ENCODE measurements around the gene ADI1.
A peak's percentile ranks its signal among the peaks of the same experiment; 100 is the strongest.
"Not testable (repeated sequence)": the region's sequence is repeated elsewhere in the genome, so short reads cannot be mapped to it uniquely, and the experiment has no call there.

The ADI1 gene

DNA sequence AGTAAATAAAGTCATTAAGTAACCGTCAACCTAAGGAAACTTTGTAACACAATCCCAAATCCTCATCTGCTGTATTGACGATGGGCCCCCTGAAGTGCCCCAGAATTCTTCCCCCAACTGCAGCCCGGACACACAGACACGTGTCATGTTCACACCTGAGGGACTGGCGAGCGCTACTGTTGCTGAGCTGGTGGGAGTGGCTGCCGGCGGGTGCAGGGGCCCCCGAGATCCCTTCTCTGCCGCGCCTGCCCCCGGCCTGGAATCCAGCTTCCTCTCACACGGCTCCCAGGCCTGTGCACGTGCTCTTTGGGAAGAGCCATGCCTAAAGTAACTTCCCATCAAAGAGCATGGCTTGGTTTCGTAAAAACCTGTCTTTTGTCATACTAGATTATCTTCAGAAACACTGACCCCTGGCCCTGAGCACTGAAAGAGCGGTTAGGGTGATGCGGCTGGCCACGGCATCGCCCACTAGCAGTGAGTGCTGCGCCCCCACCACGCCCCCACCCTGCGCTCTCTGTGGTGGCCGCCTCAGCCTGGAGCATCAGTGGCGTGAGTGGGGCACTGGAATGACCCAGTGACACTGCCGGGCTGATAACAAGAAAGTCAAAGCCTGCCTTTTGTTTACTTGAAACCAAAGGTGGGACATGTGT, 56.0 kb downstream of the ADI1 start:
- DNase-seq (ENCODE audit: low read depth in 2 of 2), result no peak

- DNase-seq (ENCODE audit: low read depth in 2 of 2), result no peak
Measured at GRCh38 chr2:3462493-3463104, 56.7 kb downstream of the ADI1 start.

DNA sequence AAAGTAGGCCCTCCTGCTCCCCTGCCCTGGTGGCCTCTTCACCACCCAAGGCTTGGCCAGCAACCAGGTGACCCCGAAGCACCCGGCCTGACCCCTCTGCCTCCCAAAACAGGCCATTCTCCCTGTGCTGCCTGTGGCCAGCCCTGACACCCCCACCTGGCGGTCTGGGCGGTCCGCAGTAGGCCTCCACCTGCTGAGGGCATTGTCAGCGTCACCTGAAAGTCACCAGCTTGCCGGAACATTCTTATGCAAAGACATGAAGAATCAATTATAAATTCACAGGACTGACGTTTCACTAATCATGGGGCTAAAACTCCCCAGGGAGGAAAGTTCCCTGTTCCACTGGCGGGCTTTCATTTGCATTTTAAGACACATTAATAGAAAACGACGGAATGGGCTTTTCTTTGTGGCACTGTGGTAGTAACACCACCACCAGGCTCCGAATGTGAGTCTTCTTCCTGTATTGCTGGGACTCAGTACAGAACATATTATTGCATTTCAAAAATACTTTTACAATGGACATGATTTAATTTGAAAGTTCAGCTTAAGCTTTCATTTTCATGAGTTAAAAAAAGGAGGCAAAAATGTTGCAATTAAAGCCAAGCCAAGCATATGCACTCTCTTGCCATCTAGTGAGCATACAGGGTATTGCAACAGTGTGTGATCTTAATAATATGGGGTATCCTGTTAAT, 57.4 kb downstream of the ADI1 start:
- peak in 1 of 2 experiments; percentile 17 for DNase-seq (ENCODE audit: low read depth in 2 of 2)

DNA sequence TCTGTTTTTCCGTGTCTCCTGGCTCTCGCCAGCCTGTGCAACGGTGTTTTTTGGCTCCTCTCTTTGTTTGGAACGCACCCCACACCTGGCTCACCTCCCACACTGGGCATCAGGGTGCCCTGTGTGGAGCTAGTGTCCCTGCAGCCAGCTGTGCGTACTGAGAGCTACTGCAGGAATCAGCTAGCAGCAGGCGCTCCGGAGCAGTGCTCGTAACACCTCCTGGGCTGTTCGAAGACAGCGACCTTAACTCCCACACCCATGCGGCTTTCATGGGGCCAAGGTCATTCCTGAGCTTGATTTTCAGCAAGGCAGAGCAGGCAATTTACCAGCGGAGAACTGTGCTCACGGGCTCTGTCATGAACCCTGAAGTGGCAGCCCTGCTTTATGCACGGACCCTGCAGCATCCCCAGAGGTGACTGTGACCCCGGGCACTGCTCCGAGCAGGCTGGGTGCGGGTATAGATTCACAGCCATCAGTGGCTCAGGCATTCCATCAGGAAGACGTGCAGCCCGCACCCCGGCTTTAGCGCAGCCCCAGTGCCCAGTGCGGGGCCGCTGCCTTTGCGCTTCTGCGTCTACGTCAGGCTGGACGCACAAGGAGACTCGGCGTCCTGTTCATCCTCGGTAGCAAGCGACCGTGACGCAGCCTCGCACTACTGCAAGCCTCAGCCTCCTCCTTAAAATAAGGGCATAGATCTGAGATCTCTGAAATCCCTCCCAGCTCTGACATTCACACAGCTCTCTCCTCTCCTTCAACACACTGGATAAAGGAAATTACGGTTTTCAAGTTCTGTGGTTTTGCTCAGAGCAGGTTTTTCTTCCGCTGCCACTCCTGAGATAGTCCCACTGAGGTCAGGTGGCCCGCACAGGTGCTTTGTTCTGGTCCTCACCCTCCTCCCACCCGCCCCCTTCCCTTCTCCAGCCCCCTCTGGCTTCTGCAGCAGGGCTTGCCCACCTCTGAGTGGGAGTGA, 58.2 kb downstream of the ADI1 start:
- DNase-seq (ENCODE audit: low read depth in 2 of 2), result no peak

DNA sequence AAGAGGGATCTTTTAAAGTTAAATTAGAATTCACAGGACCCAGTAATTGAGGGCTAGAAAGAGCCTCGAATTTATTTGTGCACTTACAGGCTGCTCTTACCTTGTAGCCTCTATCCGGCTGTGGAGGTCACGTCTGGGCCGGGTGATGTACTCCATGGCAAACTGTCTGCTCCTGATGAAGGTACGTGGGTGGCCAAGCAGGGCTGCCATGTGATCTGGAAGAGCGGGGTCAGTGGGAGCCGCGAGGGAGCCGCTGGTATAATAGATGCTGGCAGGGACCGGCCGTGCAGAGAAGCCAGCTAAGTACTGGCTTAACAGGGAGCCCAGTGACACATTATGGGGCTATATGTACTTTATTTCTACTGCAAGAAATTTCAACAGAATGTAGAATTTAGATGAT, 59.2 kb downstream of the ADI1 start:
- DNase-seq (ENCODE audit: low read depth in 2 of 2), result no peak

- no peak for DNase-seq (ENCODE audit: low read depth in 2 of 2)
Measured at GRCh38 chr2:3459185-3460015, 59.9 kb downstream of the ADI1 start.

DNA sequence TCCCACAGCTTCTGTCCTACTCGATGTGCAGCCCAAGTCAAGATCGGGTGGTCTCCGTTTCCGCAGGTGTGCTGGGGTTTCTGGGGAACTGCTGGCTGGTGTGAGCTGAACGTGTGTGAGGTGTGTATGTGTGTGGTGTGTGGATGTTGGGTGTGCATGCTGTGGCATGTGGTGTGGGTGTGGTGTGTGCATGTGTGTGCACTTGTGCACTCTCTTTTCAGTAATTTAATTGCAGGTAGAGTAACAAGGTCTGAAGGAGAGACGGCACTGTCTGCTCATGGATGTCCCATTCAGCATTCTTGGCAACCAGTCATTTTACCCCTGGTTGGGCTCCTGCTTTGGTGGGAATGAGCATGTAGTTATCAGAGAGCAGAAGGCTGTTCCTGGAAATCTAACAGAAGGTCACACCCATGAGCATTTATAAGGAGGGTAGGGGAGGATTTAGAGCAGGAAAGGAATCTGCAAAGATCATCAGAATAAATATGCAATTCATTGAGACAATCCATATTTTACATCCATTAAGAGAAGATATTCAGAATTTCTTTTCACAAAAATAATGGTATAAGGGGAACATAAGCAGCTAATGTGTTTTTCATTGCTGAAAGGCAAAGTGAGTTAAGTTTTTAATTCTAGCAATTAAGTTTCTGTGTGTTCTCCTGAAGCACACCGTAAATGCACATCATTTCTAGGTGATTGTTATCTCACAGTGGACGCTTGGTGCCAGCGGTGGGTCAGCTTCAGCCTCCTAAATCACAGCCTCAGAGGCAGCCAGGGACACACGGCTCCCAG, 60.7 kb downstream of the ADI1 start:
- DNase-seq (ENCODE audit: low read depth in 2 of 2), result no peak

DNA sequence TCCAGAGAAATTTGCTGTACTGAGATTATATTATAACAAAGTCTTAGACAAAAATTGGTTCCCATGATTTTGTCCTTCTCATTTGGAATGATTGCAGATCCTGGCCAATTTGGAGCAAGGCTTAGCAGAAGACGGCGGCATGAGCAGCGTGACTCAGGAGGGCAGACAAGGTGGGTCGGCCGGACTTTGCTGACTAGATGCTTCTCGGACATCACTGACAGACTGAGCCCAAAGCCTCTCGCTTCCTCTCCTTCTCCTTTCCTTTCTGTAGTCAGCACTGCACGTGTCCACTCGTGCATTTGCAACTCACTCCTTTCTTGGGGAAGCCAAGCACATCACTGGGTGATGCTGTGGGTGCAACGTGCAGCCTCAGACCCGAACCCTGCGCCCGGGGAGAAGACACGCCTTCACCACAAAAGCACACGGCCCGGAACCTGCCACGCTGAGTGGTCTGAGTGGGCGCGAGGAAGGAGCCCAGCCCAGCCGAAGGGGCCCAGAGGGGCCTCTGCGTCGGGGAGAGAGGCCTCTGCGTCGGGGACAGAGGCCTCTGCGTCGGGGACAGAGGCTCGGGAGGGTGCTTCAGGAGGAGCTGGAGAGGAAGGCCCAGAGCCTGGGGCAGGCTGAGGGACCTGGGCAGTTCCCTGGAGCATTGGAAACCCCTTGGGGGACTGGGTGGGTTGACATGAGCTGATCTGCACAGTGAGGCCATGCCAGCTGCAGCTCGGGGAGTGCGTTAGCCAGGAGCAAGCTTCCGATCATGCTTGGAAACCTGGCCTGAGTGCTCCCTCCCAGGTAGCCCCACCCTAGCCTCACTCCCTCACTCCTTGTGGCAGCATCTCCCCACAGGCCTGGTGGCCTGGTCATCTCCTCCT, 61.6 kb downstream of the ADI1 start:
- no peak for DNase-seq (ENCODE audit: low read depth in 2 of 2)

GRCh38 chr2:3456125-3456524, 63.2 kb downstream of the ADI1 start:
- DNase-seq (ENCODE audit: low read depth in 2 of 2), result no peak

DNA sequence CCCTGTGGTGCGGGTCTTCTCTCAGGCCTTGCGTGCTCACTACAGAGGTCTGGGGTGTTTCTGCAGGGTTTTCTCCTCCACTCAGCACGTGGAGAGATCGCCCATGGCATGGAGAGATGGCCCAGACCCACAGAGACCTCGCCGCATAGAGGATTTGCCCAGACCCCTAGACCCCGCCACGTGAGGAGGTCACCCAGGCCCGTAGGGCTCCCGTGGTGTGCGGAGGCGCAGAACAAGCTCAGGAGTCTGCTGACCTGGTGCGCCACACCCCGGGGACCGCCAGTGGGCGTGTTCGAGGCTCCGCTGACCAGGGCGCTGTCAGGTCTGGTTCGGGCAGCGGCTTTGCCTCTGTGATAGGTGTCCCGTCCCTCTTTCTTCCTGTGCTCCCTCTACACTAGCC, 64.5 kb downstream of the ADI1 start:
- DNase-seq (ENCODE audit: low read depth in 2 of 2), result no peak

DNA sequence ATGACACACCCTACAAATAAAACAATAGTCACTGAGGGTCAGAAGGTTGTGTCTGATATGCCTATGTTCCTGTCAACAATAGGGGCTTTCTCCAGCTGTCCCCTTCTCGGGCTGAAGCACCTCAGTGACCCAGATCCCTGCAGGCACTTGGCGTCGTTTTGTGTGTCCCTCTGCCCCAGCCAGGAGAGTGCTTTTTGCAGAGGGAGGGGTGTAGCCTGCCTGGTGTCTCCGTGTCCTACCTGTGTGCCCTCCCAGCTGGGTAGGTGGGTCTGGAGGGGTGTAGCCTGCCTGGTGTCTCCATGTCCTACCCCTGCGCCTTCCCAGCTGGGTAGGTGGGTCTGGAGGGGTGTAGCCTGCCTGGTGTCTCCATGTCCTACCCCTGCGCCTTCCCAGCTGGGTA, 65.3 kb downstream of the ADI1 start:
- DNase-seq (ENCODE audit: low read depth in 2 of 2), result not testable (repeated sequence)

- no peak for DNase-seq (ENCODE audit: low read depth in 2 of 2)
Measured at GRCh38 chr2:3453190-3453999, 65.9 kb downstream of the ADI1 start.

DNA sequence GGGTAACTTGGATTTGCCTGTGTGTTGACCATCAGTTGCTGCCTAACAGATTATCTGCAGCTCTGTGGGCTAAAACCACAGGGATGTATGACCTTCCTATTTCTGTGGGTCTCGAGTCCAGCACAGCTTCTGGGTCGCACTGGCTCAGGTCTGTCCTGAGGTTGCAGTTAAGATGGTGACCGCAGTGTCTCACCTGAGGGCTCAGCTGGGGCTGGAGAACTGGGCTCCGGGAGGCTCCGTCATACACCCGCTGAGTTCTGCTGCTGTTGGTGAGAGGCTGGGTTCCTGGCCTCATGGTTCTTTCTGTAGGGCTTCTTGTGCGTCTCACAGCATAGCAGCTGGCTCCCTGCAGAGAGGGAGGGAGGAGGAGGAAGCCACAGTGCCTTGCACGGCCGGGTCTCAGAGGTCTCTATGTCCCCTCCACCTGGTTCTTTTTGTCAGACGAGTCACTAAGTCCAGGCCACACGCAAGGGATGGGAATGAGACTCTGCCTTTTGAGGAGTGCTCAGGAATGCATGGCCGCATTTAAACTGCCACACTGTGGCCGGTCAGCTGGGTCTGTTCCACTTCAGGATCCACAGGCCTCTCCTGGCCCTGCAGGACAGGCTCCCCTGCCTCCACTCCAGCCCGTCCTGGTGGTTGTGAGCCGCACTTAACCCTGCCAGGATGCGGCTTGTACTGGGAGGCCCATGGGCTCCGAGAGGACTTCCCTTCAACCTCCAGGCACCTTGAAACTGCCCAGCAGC, 67.2 kb downstream of the ADI1 start:
- no peak for DNase-seq (ENCODE audit: low read depth in 2 of 2)

- no peak for DNase-seq (ENCODE audit: low read depth in 2 of 2)
Measured at GRCh38 chr2:3451169-3451568, 68.2 kb downstream of the ADI1 start.

GRCh38 chr2:3450385-3451010, 68.8 kb downstream of the ADI1 start:
- DNase-seq (ENCODE audit: low read depth in 2 of 2), result no peak

DNA sequence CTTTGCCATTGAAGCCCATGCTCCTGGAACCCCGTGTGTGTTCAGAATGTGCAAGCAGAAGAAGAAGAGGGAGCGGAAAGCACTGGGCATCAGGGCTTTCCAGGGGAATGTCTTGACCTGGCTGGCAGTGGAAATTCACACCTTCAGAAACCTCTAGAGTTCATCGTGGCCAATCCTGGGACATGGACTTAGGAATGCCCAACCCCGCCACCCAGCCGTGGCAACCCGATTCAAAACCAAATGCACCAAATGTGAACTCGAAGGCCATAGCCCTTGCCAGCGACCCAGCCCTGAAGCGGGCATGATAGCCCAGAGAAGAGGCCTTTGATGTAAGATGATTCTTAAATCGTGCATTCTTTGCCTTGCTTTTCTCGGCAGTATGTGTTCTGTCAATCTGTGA, 69.4 kb downstream of the ADI1 start:
- DNase-seq (ENCODE audit: low read depth in 2 of 2), result no peak

DNA sequence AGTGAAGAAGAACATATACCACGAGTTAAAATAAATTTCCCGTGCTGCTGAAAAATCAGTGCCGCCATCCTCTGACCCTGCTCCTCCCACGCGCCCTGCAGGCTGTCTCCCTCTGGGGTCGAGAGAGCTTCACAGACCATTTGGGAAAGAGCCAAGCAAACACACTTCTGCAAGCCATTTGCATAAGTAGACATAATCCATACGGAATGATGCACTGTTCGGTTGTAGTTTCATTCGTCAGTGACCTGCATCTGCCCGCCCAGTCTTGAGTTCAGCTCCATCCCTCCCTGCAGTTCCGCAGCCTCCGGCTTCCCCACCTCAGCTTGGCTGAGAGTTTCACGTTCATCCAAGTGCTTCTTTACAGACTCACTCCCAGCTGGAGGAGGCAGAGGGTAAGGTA, 70.2 kb downstream of the ADI1 start:
- no peak for DNase-seq (ENCODE audit: low read depth in 2 of 2)

Data from fibroblast of skin of left biceps (primary cell).